Transverse colon (tissue), 4 donors: Measurements from ENCODE around the gene RAMP1.

Experiments
- CTCF ChIP-seq, 5 experiments: fragments of 200-600 bp in 3 of 5; fragments of 450-650 bp in 2 of 5; sonication (generic) in 3 of 5; IDR thresholded peaks; 1 replicate in 2 of 5; 2 replicates in 3 of 5; pipeline ENCODE4 v1.5.1; 2016 to 2017; ENCODE audit warnings: antibody characterized with exemption in 5 of 5, inconsistent platforms in 3 of 5, mild to moderate bottlenecking in 2 of 5, moderate library complexity in 1 of 5
- EP300 ChIP-seq: sonication (generic); formaldehyde crosslinking; IDR thresholded peaks from one replicate; pipeline ENCODE4 v1.6.1; 2017; ENCODE audit warnings: antibody characterized with exemption, low read depth
- POLR2A ChIP-seq: fragments of 450-650 bp; IDR thresholded peaks from one replicate; pipeline ENCODE4 v1.6.1; 2016; ENCODE audit warnings: antibody characterized with exemption, mild to moderate bottlenecking, moderate library complexity
- POLR2AphosphoS5 ChIP-seq, 3 donors: sonication (generic); formaldehyde crosslinking; IDR thresholded peaks; one replicate each; pipeline ENCODE4 v1.6.1; 2016; ENCODE audit warnings: antibody characterized with exemption in 3 of 3

GRCh38 chr2:237876061-237876526, 16.7 kb downstream of the RAMP1 start:
- TF ChIP-seq CTCF (IDR thresholded peaks at IDR 0.05) = no peak
- TF ChIP-seq EP300 = no peak
- no peak for TF ChIP-seq POLR2AphosphoS5 (IDR thresholded peaks at IDR 0.05)
- no peak for TF ChIP-seq POLR2A
